Retina (tissue), 1 donor: ENCODE measurements around the gene TLNRD1.

Source experiments
- DNase-seq: peaks from one replicate; pipeline ENCODE4 v3.0.0-alpha.2; 2016

The TLNRD1 gene

GRCh38 chr15:80978685-80979329 lies 21.9 kb upstream of the TLNRD1 start:
- DNase-seq = no peak

- no peak for DNase-seq
Observed at GRCh38 chr15:80979538-80980200, 21.1 kb upstream of the TLNRD1 start.

- no peak for DNase-seq
Observed at GRCh38 chr15:80982205-80982604, 18.5 kb upstream of the TLNRD1 start.

GRCh38 chr15:80982839-80983238 lies 17.9 kb upstream of the TLNRD1 start:
- DNase-seq = no peak

GRCh38 chr15:80984856-80985255 lies 15.9 kb upstream of the TLNRD1 start:
- no peak for DNase-seq

- DNase-seq = no peak
Observed at GRCh38 chr15:80985981-80986380, 14.7 kb upstream of the TLNRD1 start.

- no peak for DNase-seq
Observed at GRCh38 chr15:80986487-80986886, 14.2 kb upstream of the TLNRD1 start.

- DNase-seq = no peak
Observed at GRCh38 chr15:80988148-80988796, 12.5 kb upstream of the TLNRD1 start.

GRCh38 chr15:80989081-80989517 lies 11.6 kb upstream of the TLNRD1 start:
- no peak for DNase-seq

GRCh38 chr15:80989518-80990478 lies 10.9 kb upstream of the TLNRD1 start, which contains the start of gene MESD:
Gene MESD (minus strand): TSS chr15:80989819. CDS start chr15:80989791, 28 bp downstream.
- peak; percentile 93 for DNase-seq

GRCh38 chr15:80990955-80991354 lies 9.8 kb upstream of the TLNRD1 start:
- no peak for DNase-seq

GRCh38 chr15:80991421-80991820 lies 9.3 kb upstream of the TLNRD1 start:
- DNase-seq = no peak

GRCh38 chr15:80992006-80992405 lies 8.7 kb upstream of the TLNRD1 start:
- no peak for DNase-seq

- no peak for DNase-seq
Observed at GRCh38 chr15:80992441-80992840, 8.3 kb upstream of the TLNRD1 start.

GRCh38 chr15:80996247-80996646 lies 4.5 kb upstream of the TLNRD1 start:
- DNase-seq = no peak

- DNase-seq = no peak
Observed at GRCh38 chr15:80997692-80998091, 3.0 kb upstream of the TLNRD1 start.

GRCh38 chr15:80998251-80998650 lies 2.5 kb upstream of the TLNRD1 start:
- DNase-seq = no peak

- DNase-seq = no peak
Observed at GRCh38 chr15:80999623-81000036, 1.1 kb upstream of the TLNRD1 start.

- peak; percentile 90 for DNase-seq
Observed at GRCh38 chr15:81000144-81000623, 539 bp upstream of the TLNRD1 start.

GRCh38 chr15:81001152-81002008 lies 657 bp downstream of the TLNRD1 start:
- peak; percentile 72 for DNase-seq

- DNase-seq = no peak
Observed at GRCh38 chr15:81002009-81002330, 1.2 kb downstream of the TLNRD1 start.
